Mucosa of stomach (tissue), 1 donor: ENCODE measurements around the gene RTL10.
"Not testable (repeated sequence)": the region's sequence is repeated elsewhere in the genome, so short reads cannot be mapped to it uniquely, and the experiment has no call there.

ENCODE experiments used
- H3K27me3 ChIP-seq: one replicate; pipeline ENCODE4 v1.7.0; 2013; ENCODE audit warnings: mild to moderate bottlenecking, low read length; ENCODE audit not compliant: control insufficient read depth, insufficient read depth
- H3K36me3 ChIP-seq: one replicate; pipeline ENCODE4 v1.7.0; 2013; ENCODE audit warnings: low read length; ENCODE audit not compliant: control insufficient read depth, insufficient read depth
- H3K4me1 ChIP-seq: one replicate; pipeline ENCODE4 v1.7.0; 2013; ENCODE audit warnings: mild to moderate bottlenecking, low read length; ENCODE audit not compliant: control insufficient read depth, insufficient read depth
- H3K4me3 ChIP-seq: one replicate; pipeline ENCODE4 v1.7.0; 2013; ENCODE audit warnings: low read length
- H3K9ac ChIP-seq: one replicate; pipeline ENCODE4 v1.7.0; 2013; ENCODE audit warnings: mild to moderate bottlenecking, low read length, moderate library complexity
- H3K9me3 ChIP-seq: one replicate; pipeline ENCODE4 v1.7.0; 2013; ENCODE audit warnings: mild to moderate bottlenecking, low read length, moderate library complexity; ENCODE audit not compliant: control insufficient read depth
- donor health status: Pancreatic carcinoma.

RTL10 gene

GRCh38 chr22:19885841-19886592, 31.3 kb upstream of the RTL10 start:
- Histone ChIP-seq H3K27me3 (no peaks in the 10 kb centered on the region), H3K4me1 (no peaks in the 10 kb centered on the region), H3K36me3 (no peaks in the 10 kb centered on the region), H3K4me3 (no peak overlapping the region), H3K9me3 (no peaks in the 10 kb centered on the region), H3K9ac (no peak overlapping the region)

GRCh38 chr22:19884954-19885751, 30.5 kb upstream of the RTL10 start:
- Histone ChIP-seq H3K27me3 (no peaks in the 10 kb centered on the region), H3K4me3 (no peak overlapping the region), H3K9ac (no peak overlapping the region), H3K4me1 (no peaks in the 10 kb centered on the region), H3K36me3 (no peaks in the 10 kb centered on the region), H3K9me3 (no peaks in the 10 kb centered on the region)

- Histone ChIP-seq H3K27me3 (no peaks in the 10 kb centered on the region), H3K9me3 (no peaks in the 10 kb centered on the region), H3K9ac (no peak overlapping the region), H3K36me3 (no peaks in the 10 kb centered on the region), H3K4me1 (no peaks in the 10 kb centered on the region), H3K4me3 (no peak overlapping the region)
These were observed 29.7 kb upstream of the RTL10 start for GRCh38 chr22:19884161-19884953.

- H3K36me3 ChIP-seq, H3K27me3 ChIP-seq, H3K4me1 ChIP-seq, H3K4me3 ChIP-seq, H3K9me3 ChIP-seq, H3K9ac ChIP-seq: not testable (repeated sequence)
These were observed 28.8 kb upstream of the RTL10 start for GRCh38 chr22:19883446-19883845.

GRCh38 chr22:19882446-19883381, 28.0 kb upstream of the RTL10 start:
- no peak overlapping the region for H3K9ac ChIP-seq
- no peaks in the 10 kb centered on the region for H3K27me3 ChIP-seq
- no peak overlapping the region for H3K4me3 ChIP-seq
- H3K36me3 ChIP-seq: no peaks in the 10 kb centered on the region
- no peaks in the 10 kb centered on the region for H3K9me3 ChIP-seq
- no peaks in the 10 kb centered on the region for H3K4me1 ChIP-seq

GRCh38 chr22:19880786-19881569, 26.3 kb upstream of the RTL10 start:
- no peaks in the 10 kb centered on the region for H3K4me1 ChIP-seq
- H3K9me3 ChIP-seq: no peaks in the 10 kb centered on the region
- H3K27me3 ChIP-seq: no peaks in the 10 kb centered on the region
- H3K9ac ChIP-seq: no peak overlapping the region
- H3K4me3 ChIP-seq: no peak overlapping the region
- H3K36me3 ChIP-seq: no peaks in the 10 kb centered on the region

- Histone ChIP-seq H3K9ac (no peak overlapping the region), H3K36me3 (no peaks in the 10 kb centered on the region), H3K9me3 (no peaks in the 10 kb centered on the region), H3K27me3 (no peaks in the 10 kb centered on the region), H3K4me1 (peaks cover 2% of the 10 kb centered on the region), H3K4me3 (no peak overlapping the region)
These were observed 25.5 kb upstream of the RTL10 start for GRCh38 chr22:19879992-19880785.

GRCh38 chr22:19879643-19879991, 24.9 kb upstream of the RTL10 start:
- Histone ChIP-seq H3K9me3 (no peaks in the 10 kb centered on the region), H3K27me3 (no peaks in the 10 kb centered on the region), H3K4me1 (peaks cover 8% of the 10 kb centered on the region), H3K36me3 (no peaks in the 10 kb centered on the region), H3K9ac (no peak overlapping the region), H3K4me3 (no peak overlapping the region)

GRCh38 chr22:19879246-19879570, 24.5 kb upstream of the RTL10 start:
- H3K4me3 ChIP-seq: no peak overlapping the region
- peaks cover 11% of the 10 kb centered on the region for H3K4me1 ChIP-seq

GRCh38 chr22:19878461-19879245, 24.0 kb upstream of the RTL10 start:
- Histone ChIP-seq H3K9me3 (no peaks in the 10 kb centered on the region), H3K36me3 (no peaks in the 10 kb centered on the region), H3K9ac (no peak overlapping the region)

More at GRCh38 chr22:19879246-19879570, 24.5 kb upstream of the RTL10 start:
- Histone ChIP-seq H3K36me3 (no peaks in the 10 kb centered on the region), H3K9me3 (no peaks in the 10 kb centered on the region), H3K27me3 (no peaks in the 10 kb centered on the region), H3K9ac (no peak overlapping the region)

More at GRCh38 chr22:19878461-19879245, 24.0 kb upstream of the RTL10 start:
- peaks cover 17% of the 10 kb centered on the region for H3K4me1 ChIP-seq
- no peak overlapping the region for H3K4me3 ChIP-seq
- H3K27me3 ChIP-seq: no peaks in the 10 kb centered on the region
